ENCODE data around the gene ZC2HC1C. TPM values are rescaled to one million over a fixed set of nuclear protein-coding genes. Genes with fewer than 3 reads are reported as not detected.

Gene ZC2HC1C
- total RNA-seq, 1 experiment from 2014 or later, result 5.2 TPM

DNA sequence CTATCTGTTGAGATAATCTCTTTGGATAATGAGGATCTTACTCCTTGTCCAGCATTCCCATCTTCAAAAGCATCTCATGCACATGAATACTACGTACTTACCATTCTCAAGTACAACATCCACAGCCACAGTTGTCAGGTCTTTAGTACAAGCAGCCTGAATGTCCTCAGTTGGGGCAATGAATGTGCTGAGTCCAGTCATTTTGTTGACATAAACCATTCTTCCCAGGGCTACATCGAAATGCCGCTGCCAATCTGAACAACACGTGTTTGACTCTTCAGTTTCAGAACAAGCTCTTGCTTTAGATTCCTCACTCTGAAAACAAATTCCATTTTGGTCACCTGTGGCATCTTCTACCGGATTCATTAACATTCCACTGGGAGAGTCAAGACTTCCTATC is 23.2 kb upstream of the ZC2HC1C start:
- Histone ChIP-seq H3K27me3 (ENCODE audit: control insufficient read depth, insufficient read depth, low read length) (no peaks in the 10 kb centered on the region), H3K36me3 (ENCODE audit: control insufficient read depth, insufficient read depth, low read length) (no peaks in the 10 kb centered on the region), H3K27ac (ENCODE audit: low read length) (no peak overlapping the region), H3K9me3 (ENCODE audit: control insufficient read depth, insufficient read depth, low read depth, low read length) (no peaks in the 10 kb centered on the region), H3K4me3 (ENCODE audit: low read depth in 2 of 2, low read length in 2 of 2) (no peak overlapping the region), H3K4me1 (ENCODE audit: control insufficient read depth, insufficient read depth, low read length) (peaks cover 17% of the 10 kb centered on the region)
- in situ Hi-C loops (cut with HindIII; ENCODE audit: low pct_unique_long_range_greater_than_20kb, low sequenced_read_pairs), result no loop called here
- intact Hi-C loops (cut with micrococcal nuclease; ENCODE audit: unreplicated experiment), result no loop called here
- DNase-seq (ENCODE audit: low read depth, low spot score) (no peak), ATAC-seq (no peak)
- ChIA-PET CTCF (no interaction called here), POLR2A (no interaction called here)
- TF ChIP-seq, protein P1, sequence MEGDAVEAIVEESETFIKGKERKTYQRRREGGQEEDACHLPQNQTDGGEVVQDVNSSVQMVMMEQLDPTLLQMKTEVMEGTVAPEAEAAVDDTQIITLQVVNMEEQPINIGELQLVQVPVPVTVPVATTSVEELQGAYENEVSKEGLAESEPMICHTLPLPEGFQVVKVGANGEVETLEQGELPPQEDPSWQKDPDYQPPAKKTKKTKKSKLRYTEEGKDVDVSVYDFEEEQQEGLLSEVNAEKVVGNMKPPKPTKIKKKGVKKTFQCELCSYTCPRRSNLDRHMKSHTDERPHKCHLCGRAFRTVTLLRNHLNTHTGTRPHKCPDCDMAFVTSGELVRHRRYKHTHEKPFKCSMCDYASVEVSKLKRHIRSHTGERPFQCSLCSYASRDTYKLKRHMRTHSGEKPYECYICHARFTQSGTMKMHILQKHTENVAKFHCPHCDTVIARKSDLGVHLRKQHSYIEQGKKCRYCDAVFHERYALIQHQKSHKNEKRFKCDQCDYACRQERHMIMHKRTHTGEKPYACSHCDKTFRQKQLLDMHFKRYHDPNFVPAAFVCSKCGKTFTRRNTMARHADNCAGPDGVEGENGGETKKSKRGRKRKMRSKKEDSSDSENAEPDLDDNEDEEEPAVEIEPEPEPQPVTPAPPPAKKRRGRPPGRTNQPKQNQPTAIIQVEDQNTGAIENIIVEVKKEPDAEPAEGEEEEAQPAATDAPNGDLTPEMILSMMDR (IDR thresholded peaks at IDR 0.05), result no peak
- no peak for TF ChIP-seq SIN3A (IDR thresholded peaks at IDR 0.05; ENCODE audit: borderline replicate concordance, insufficient read depth, low read depth, low read length)
- no peak for TF ChIP-seq POLR2AphosphoS5 (IDR thresholded peaks at IDR 0.05; ENCODE audit: low read depth, low read length)
- TF ChIP-seq, protein P2, sequence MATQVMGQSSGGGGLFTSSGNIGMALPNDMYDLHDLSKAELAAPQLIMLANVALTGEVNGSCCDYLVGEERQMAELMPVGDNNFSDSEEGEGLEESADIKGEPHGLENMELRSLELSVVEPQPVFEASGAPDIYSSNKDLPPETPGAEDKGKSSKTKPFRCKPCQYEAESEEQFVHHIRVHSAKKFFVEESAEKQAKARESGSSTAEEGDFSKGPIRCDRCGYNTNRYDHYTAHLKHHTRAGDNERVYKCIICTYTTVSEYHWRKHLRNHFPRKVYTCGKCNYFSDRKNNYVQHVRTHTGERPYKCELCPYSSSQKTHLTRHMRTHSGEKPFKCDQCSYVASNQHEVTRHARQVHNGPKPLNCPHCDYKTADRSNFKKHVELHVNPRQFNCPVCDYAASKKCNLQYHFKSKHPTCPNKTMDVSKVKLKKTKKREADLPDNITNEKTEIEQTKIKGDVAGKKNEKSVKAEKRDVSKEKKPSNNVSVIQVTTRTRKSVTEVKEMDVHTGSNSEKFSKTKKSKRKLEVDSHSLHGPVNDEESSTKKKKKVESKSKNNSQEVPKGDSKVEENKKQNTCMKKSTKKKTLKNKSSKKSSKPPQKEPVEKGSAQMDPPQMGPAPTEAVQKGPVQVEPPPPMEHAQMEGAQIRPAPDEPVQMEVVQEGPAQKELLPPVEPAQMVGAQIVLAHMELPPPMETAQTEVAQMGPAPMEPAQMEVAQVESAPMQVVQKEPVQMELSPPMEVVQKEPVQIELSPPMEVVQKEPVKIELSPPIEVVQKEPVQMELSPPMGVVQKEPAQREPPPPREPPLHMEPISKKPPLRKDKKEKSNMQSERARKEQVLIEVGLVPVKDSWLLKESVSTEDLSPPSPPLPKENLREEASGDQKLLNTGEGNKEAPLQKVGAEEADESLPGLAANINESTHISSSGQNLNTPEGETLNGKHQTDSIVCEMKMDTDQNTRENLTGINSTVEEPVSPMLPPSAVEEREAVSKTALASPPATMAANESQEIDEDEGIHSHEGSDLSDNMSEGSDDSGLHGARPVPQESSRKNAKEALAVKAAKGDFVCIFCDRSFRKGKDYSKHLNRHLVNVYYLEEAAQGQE (IDR thresholded peaks at IDR 0.05; ENCODE audit: insufficient read depth in 1 of 2, low read depth in 2 of 2, low read length in 1 of 2), result no peak
- no peak for TF ChIP-seq TCF7L2 (IDR thresholded peaks at IDR 0.05; ENCODE audit: low read depth, low read length)
- no TSS peak for BruUV-seq (replicated peaks)

DNA sequence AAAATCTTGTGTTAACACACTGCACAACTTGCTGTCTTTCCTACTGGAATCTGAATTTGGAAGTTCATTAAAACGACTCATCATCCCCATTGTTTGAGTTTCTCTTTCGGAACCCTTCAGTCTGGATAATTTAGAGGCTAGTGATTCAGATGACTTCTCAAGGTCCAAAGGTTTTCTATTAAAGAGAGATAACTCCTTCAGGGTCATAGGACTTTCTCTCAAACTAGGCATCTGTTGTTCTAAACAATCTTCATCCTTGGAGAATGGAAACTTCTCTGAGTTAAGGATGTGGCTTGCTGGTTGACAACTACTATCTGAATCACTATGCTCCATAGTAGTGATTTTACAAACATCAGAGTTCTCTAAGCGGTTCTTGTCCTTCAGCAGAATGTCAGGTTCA is 22.5 kb upstream of the ZC2HC1C start:
- CTCF ChIA-PET, result no interaction called here
- Histone ChIP-seq H3K4me3 (ENCODE audit: low read depth in 2 of 2, low read length in 2 of 2) (no peak overlapping the region), H3K27ac (ENCODE audit: low read length) (no peak overlapping the region), H3K4me1 (ENCODE audit: control insufficient read depth, insufficient read depth, low read length) (peaks cover 11% of the 10 kb centered on the region), H3K27me3 (ENCODE audit: control insufficient read depth, insufficient read depth, low read length) (no peaks in the 10 kb centered on the region), H3K9me3 (ENCODE audit: control insufficient read depth, insufficient read depth, low read depth, low read length) (no peaks in the 10 kb centered on the region), H3K36me3 (ENCODE audit: control insufficient read depth, insufficient read depth, low read length) (no peaks in the 10 kb centered on the region)
- no peak for DNase-seq (ENCODE audit: low read depth, low spot score)
- intact Hi-C loops (cut with micrococcal nuclease; ENCODE audit: unreplicated experiment) (no loop called here), in situ Hi-C loops (cut with HindIII; ENCODE audit: low pct_unique_long_range_greater_than_20kb, low sequenced_read_pairs) (no loop called here)
- POLR2A ChIA-PET, result no interaction called here
- TF ChIP-seq, protein P1 (IDR thresholded peaks at IDR 0.05), result no peak
- TF ChIP-seq, protein P2 (IDR thresholded peaks at IDR 0.05; ENCODE audit: insufficient read depth in 1 of 2, low read depth in 2 of 2, low read length in 1 of 2), result no peak
- no peak for TF ChIP-seq POLR2AphosphoS5 (IDR thresholded peaks at IDR 0.05; ENCODE audit: low read depth, low read length)
- no peak for TF ChIP-seq SIN3A (IDR thresholded peaks at IDR 0.05; ENCODE audit: borderline replicate concordance, insufficient read depth, low read depth, low read length)
- TF ChIP-seq TCF7L2 (IDR thresholded peaks at IDR 0.05; ENCODE audit: low read depth, low read length), result no peak
- ATAC-seq, result no peak
- no TSS peak for BruUV-seq (replicated peaks)

All from Panc1 (cell line).